Stimulated activated CD8-positive, alpha-beta memory T cell treated with anti-CD3 and anti-CD28 coated beads, Interleukin-2, amount 100 ng/mL, for 48 hours (primary cell): Measurements from ENCODE around the gene DUSP10.

Experiments
- DNase-seq, 2 donors: peaks; one replicate each; pipeline ENCODE4 v3.0.0-alpha.2; 2020; ENCODE audit warnings: low read depth in 2 of 2

The DUSP10 gene

DNA sequence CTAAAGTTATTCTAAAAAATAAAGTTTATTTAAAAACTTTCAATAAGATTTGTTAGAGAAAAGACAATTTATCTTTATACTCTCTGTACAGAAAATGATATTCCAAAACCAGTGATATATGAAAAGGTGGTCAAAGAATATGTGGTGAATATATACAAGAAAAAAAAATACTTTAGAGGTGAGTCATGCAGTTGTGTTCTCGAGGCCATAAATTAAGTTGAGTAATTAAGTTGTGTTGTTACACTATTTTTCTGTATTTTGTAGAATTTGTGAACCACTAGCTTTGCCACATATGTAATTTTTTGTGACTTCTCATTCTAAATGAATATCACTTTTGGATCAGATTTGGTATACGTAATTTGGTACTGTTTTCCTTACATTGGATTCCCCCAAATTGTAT lies 23.6 kb upstream of the DUSP10 start:
- no peak for DNase-seq

DNA sequence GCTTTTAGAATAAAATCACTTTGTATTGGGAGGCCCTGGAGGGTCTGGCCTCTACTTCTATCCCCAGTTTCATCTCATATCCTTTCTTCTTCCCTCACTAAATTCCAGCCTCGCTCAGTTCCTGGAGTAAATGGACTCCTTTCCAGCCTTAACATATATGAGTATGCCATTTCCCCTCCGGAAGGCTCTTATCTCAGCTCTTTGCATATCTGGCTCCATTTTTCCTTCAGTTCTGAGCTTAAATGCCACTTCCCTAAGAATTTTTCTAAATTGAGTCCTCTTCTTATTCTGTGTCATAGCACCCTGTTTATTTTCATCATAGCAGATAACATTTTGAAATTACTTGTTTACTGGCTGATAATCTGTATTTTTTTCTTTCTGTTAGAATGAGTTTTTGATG lies 20.2 kb upstream of the DUSP10 start:
- no peak for DNase-seq

- DNase-seq = no peak
These were observed 19.6 kb upstream of the DUSP10 start for GRCh38 chr1:221761354-221762002.

- no peak for DNase-seq
These were observed 19.0 kb upstream of the DUSP10 start for GRCh38 chr1:221760911-221761310.

DNA sequence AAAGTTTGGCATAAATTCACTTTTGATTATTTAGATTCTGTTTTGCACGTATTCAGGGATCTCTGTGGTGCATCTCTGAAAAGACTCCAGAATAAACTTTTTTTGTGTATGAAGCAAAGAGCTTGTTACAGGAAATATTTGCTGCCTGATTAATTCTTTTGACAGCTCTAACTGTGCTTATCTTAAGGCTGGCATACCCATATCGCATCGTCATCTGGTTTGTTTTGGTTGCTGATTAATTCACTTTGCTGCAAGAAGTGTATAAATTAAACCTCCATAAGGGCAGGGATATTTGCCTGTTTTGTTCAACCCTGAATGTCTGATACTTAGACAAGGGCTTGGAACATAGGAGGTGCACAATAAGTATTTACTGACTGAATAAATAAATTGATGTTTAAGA lies 17.5 kb upstream of the DUSP10 start:
- no peak for DNase-seq

DNA sequence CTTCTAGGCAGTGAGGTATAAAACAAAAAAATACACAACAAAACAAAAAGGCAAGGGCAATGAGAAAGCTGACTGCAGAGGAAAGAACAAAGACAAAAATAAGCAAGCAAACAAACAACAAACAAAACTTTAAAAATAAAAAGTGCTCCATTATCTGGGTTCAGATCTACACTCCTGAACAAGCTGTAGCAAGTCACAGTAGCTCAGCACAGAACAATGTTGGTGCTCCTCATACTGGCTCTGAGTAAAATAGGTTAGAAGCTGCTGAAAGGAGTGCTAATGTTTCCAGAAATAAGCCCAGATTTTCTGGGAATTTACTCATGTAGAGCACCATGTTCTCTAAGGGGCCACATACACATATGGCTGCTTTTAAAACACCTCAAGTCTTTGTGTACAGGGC lies 16.6 kb upstream of the DUSP10 start:
- no peak for DNase-seq

DNA sequence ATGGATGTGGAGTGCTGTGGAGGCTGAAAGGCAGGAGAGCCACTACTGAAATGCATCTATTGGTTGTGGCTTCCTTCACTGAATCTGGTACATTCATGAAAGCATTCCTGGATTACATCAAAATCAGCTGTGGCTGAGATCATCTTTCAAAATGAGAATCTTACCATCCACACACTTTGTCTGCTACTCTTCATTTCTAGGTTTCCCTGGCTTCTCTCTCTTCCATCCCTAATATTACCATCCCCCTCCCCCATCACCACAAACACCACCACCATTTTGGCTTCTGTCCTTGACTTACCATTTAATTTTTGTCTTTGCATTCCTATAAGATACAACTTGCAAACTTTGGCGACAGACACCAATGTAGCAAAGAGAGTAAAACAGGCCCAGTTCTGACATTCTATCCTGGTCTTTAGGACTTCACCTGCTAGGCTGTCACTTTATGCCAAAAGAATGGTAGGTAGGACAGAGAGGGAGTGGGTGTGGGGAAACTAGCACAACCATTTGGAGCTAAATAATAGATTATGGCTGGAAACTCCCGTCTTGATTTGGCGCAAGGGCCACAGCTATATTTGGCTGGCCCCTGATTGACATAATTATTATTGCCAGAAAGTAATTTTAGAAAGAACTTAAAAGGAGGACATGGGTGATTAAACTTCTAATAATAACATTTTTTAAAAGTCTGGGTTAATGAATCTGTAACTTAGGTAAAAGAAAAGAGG lies 15.1 kb upstream of the DUSP10 start:
- no peak for DNase-seq

DNA sequence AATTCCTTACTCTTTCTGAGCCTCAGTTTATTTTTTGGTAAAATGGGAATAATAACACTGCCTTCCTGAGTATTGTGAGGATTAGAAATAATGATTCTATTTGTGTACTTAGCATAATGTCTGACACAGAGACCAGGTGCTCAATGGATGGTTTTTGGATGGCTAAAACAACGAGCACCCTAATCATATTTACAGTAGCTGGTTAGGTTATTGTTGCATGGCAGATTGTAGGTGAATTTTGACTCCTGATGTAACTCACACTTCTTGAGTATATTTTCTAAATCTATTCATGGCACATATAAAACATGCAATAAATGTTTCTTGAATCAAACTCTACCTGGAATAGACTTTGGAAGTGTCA lies 11.9 kb upstream of the DUSP10 start:
- no peak for DNase-seq

DNA sequence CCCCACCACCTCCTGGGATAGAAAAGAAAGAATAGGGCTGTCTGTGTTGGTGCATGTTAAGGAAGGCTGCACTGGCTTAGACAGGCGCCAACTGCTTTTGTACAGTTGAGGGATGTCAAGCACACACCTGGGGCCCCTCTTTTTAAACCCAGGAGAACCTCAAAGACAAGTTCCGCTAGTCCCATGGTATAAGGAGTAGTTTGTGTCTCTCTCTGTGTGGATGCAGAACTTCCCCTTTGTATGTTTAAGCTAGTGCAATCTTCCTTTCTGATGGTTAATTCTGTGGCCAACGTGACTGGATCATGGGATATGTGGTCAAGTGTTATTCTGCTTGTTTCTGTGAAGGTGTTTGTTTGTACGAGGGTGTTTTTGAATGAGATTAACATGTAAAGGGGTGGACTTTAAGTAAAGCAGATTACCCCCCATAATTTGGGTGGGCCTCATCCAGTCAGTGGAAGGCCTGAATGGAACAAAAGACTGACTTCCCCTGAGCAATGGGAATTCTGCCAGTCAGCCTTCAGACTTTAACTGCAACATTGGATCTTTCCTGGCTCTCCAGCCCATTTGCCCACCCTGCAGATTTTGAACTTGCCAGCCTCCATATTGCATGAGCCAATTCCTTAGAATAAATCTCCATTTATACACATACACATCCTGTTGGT lies 9.5 kb upstream of the DUSP10 start:
- no peak for DNase-seq

DNA sequence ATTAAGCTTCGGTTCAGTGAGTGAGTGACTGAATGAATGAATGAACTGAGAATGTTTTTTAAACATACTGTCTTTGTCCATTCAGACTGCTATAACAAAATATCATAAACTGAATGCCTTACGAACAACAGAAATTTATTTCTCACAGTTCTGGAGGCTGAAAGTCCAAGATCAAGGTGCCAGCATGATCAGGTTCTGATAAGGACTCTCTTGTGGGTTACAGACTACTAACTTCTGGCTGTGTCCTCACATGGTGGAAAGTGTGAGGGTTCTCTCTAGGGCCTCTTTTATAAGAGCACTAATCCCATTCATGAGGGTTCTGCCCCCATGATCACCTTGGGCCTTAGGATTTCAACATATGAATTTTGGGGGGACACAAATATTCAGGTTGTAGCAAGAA lies 7.1 kb upstream of the DUSP10 start:
- no peak for DNase-seq

- DNase-seq = no peak
These were observed 6.0 kb upstream of the DUSP10 start for GRCh38 chr1:221747839-221748238.

DNA sequence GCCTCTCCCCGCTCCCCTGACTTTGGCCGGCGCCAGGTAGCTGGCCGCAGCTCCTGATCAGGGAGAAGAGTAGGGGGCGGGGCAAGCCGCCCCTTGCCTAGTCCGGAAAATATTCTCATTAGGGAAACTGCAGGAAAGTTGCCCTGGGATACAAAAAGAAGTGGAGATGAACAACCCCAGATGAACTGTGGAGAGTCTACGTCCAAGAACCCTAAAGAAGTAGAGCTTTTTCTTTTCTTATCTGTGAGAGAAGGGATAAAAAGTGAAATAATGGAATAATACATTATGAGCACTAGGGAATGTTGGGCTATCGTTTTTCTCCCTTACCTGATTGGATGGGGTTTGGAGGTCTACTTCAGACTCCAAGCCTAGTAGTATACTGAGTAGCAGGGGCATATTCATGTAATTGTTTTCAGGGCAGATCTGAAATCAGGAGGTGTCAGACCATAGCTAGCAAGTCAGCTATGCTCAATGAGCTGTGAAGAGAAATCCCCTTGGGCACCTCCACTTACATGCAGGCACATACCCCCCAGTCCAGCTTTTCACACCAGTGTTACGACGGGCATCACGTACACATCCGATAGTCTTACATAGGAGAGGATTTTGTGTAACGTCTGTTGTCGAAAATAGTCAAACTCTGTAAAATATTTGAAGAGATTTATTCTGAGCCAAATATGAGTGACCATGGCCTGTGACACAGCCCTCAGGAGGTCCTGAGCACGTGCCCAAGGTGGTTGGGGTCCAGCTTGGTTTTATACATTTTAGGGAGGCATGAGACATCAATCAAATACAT lies 1.7 kb upstream of the DUSP10 start:
- DNase-seq = no peak

- peak; percentile 71 to 78 for DNase-seq
These were observed 896 bp upstream of the DUSP10 start for GRCh38 chr1:221742555-221743415.

DNA sequence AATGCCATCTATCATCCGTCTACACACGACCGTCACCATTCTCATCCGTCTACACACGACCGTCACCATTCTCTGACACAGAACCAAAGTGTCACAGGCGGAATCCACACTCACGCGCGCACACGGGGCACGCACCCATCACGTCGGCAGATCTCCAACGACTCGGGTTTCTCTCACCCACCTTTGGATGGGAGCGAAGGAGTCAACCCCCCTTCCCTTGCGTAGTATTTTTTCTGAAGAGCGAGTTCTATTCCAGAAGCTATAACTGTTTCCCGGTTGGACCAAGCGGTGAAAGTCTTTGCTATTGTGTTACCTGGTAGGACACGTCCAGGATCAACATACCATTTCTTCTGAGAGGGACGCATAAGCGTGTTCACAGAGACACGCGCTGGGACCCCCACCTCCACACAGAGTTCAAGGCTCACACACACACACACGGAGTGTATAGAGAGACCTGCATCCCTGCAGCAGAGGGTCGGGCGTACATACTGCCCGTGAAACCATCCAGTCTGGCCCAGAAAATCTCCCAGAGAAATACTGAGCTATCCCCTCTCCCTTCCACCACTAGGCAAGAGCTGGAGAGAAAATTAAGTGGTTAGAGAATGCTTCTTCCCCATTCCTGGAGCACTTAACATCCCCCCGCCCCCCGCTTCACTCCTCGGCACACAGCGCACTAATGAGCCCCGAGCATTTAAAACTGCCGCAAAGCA lies 741 bp downstream of the DUSP10 start:
- no peak for DNase-seq

- DNase-seq = no peak
These were observed 1.4 kb downstream of the DUSP10 start for GRCh38 chr1:221740369-221740992.

GRCh38 chr1:221739677-221740025 lies 2.2 kb downstream of the DUSP10 start:
- DNase-seq = no peak

GRCh38 chr1:221739018-221739676 lies 2.7 kb downstream of the DUSP10 start:
- DNase-seq = no peak

- DNase-seq = no peak
These were observed 5.2 kb downstream of the DUSP10 start for GRCh38 chr1:221736714-221737113.

- DNase-seq = no peak
These were observed 5.9 kb downstream of the DUSP10 start for GRCh38 chr1:221735999-221736398.

- no peak for DNase-seq
These were observed 7.7 kb downstream of the DUSP10 start for GRCh38 chr1:221734187-221734586.
